ENCODE data around the gene NCAM1. TPM values are rescaled to one million over a fixed set of nuclear protein-coding genes. Genes with fewer than 3 reads are reported as not detected.

NCAM1 gene
- polyA plus RNA-seq, 3 donors: 64.4 to 77.8 (median 73.2) TPM

- DNase-seq: no peak
Measured at GRCh38 chr11:113195728-113196127, 234.5 kb downstream of the NCAM1 start.

DNA sequence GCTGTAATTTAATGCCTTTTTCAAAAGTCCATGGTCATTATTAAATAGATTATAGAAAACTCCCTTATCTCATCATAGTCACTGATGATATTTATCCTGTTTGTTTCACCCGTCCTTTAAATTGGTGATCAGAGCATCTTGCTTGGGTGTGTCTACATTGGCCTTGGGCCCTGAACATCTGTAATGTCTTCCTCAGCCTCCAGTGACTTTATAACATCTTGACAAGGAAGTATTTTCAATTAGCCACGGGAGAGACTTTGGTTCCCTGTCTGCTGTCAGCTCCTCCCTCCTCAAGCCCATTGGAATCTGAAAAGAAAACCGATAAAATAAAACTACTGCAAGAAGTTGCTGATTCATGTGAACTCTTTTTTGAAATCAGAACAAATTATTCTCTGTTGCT is 236.2 kb downstream of the NCAM1 start:
- DNase-seq: no peak

DNA sequence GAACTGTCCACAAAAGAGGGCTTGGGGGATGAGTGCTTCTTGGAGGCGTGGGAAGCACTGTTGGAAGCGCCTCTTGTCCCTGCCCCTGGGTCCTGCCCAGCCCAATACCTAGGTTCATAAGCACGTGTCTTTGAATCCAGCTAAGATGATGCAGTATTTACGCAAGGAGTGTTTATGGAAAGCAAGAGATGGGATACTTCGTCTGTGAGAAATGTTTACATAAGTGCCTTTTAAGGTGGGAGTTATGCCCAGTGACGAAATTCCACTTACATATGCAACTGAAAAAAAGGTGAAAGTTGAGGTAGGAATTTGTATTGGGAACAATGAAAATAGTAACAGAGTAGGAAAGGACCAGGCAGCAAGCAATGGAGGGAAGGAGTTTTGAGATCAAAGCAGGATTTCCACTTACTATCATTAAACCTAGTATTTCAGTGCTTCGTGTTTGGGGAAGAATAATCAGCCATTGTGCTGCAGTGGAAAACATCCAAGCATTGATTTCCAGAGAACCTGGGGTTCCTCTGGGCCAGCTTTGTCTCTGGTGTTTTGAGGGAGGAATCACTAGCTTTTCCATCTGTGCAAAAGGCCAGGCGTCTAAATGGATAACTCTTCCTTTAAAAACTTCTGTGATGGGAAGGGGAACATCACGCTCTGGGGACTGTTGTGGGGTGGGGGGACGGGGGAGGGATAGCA is 237.9 kb downstream of the NCAM1 start:
- no peak for DNase-seq

- DNase-seq: peak; percentile 68
Measured at GRCh38 chr11:113199866-113200265, 238.6 kb downstream of the NCAM1 start.

DNA sequence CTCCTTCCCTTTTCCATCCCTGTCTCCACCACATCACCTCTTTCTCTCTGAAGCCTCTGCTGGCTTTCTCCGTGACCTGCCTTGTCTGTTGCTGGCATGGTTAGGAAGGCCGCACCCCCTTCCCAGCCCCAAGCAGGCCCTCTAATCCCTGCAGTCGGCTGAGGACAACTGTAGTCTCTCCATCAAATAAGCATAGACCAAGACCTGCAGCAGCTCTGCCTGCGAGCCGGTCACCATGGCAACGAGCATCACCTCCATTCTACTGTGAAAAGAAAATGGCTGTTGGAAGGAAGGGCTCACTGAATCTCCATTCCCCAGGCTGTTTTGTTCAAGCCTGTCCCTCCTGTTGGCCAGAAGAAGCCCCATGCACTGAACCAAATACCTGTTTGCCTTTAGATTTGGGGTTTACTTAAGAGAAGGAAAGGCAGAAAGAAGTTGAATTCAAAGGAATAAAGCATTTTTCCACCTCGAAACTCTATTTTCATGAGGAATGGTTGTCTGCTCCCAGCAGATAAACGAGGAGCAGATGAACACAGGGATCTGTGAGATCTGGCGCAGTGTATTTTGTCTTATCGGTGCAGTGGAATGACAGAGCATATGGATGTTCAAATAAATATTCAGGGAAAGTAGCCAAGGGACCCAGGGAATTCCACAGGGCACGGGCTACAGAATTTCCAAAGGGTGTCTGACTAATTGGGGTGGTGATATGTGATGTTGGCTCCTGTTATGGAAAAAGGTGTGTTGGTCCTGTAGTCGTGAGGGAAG is 240.0 kb downstream of the NCAM1 start:
- DNase-seq: no peak

DNA sequence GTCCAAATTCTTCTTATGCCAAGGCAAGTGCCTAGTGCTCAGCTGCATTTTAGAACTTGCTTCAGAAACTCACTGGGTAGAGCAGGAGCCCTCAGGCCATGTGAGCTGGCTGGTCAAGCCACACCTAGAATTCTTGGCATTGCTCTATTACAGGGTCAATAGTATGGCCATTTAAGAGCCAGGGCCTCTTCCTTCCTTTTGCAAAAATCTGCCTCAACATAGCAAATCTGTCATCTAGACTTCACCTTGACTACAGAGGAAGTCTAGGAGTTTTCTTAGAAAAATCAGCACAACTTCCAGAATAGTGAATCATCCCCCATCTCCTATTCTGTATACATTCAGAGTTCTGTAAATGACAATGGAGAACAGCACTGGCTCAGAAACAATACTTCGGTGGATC is 241.2 kb downstream of the NCAM1 start:
- no peak for DNase-seq

DNA sequence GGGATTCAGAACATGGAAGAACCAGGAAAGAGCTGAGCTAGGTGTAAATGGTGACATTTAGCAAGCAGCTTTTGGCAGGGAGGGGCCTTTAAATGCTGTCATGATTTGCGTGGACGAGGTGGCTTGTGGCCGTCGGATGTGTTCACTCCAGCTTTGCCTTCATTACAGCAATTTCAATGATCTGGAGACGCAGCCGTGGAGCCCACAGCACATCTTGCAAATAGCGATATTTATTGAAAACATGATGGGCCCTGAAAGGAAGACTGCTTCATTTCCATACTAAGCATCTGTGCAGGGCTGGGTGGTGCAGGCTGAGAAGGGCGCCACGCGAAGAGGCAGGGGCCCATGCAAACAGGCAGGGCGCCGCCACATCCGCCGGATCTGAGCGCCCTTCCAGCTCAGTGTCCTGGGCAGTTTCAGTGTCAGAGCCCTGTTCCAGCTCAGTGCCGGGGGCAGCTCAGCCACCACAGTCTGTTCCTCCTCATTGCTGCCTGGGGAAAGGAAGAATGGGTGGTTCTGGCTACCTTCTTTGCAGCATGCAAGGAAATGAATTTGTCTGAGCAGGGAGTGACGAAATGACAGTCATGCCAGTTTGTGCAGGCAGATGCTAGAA is 242.0 kb downstream of the NCAM1 start:
- DNase-seq: no peak

DNA sequence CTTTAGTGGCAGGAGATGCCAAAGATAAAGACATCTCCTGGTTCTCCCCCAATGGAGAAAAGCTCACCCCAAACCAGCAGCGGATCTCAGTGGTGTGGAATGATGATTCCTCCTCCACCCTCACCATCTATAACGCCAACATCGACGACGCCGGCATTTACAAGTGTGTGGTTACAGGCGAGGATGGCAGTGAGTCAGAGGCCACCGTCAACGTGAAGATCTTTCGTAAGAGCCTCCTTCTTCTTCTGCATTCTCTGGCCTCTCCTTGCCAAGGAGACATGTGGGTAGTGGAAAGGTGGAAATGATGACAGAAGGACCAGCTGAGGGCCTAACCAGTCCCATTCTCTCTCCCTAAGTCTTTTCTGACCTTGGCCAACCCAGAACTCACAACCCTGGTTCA is 243.1 kb downstream of the NCAM1 start:
- no peak for DNase-seq

- DNase-seq: no peak
Measured at GRCh38 chr11:113213549-113213948, 252.3 kb downstream of the NCAM1 start.

GRCh38 chr11:113222241-113222640 is 261.0 kb downstream of the NCAM1 start:
- DNase-seq: no peak

- DNase-seq: no peak
Measured at GRCh38 chr11:113234888-113235287, 273.7 kb downstream of the NCAM1 start.

GRCh38 chr11:113237261-113237660 is 276.0 kb downstream of the NCAM1 start:
- no peak for DNase-seq

GRCh38 chr11:113238721-113239120 is 277.5 kb downstream of the NCAM1 start:
- DNase-seq: no peak

GRCh38 chr11:113240389-113240788 is 279.2 kb downstream of the NCAM1 start:
- DNase-seq: no peak

- no peak for DNase-seq
Measured at GRCh38 chr11:113240790-113241635, 279.8 kb downstream of the NCAM1 start.

DNA sequence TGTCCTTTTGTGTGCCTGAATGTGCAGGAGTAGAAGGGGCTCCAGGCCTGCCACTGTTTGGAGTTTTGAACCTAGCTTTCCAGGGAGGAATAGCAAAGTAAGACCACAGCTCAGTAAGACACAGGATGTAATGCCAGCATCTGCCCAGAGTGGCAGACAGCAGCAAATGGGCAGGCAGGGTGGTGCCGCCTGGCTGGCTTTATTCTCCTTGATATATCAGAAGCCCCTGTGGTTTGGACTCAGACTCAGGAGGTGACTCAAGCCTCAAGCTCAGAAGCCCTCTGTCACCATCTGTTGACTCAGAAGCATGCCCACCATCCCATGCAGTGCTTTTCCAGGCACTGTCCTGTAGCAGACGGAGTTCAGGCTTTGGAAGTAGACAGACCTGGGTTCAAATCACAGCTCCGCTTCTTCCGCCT is 280.4 kb downstream of the NCAM1 start:
- DNase-seq: no peak

DNA sequence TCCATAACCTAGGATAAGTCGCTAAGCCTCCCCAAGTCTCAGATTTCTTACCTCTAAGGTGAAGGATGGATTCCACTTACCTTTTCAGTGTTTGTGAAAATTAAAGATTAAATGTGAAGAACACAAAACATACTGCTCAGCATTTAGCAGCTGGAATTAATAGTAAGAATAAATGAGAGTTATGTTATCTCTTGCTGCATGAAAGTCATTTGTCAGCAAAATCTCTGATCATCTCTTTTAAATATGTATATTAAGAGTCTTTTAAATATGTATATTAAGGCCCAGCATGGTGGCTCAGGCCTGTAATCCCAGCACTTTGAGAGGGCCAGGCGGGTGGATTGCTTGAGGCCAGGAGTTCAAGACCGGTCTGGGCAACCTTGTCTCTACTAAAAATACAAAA is 280.8 kb downstream of the NCAM1 start:
- DNase-seq: no peak

GRCh38 chr11:113242767-113243397 is 281.7 kb downstream of the NCAM1 start:
- peak; percentile 38 for DNase-seq

DNA sequence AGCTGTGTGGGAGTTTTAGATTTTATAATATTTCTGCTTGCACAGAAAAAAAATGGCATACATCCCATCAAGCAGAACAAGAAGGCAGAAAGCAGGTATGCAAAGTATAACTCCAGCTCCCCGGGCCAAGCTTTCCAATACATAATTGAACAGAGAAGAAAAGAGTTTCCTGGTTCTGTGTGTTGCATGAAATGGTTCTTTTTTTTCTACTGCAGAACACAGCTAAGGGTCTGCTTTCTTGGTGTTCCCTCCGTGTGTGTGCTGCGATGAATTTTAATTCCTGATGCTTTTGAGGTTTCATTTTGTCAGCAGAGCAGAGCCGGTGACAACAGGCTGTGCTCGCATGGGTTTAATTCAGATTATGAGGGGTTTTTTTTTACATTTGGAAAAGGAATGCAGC is 282.5 kb downstream of the NCAM1 start:
- DNase-seq: no peak

DNA sequence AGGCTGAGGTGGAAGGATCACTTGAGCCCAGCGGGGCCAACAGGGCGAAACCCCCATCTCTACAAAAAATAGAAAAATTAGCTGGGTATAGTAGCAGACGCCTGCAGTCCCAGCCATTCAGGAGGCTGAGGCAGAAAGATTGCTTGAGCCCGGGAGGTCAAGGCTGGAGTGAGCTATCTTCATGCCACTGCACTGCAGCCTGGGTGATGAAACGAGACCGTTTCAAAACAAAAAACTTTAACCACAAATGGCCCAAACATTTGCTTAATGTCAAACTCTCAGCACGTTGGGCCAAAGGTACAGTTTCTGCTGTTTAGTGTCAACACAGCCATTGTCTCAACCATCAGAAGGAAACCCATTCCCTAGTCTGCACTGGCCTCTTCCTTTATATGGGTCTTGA is 284.0 kb downstream of the NCAM1 start:
- DNase-seq: no peak

DNA sequence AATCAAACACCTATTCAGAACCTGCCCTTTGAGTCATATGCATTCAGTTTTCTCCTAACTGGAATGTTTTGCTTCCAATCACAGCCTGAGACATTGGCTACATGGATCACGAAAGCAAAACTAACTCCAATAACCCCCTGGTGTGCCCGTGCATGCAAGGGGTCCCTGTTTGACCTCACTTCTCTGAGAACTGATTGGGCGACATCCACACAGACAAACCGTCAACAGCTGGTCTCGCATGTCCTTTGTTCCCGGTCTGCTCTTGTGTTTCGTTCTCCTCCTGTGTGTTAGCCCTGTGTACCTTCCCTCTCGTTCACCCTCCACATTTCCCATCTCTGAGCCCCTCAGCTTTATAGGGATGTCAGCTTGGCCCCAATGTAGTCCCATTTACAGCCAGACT is 286.0 kb downstream of the NCAM1 start:
- DNase-seq: no peak

GRCh38 chr11:113247966-113248365 is 286.7 kb downstream of the NCAM1 start:
- DNase-seq: no peak
